Inflammatory macrophage treated with lipopolysaccharide for 1 hour (primary cell): ENCODE data around the gene LMO1.

Experiments used
- DNase-seq, 2 donors: peaks; one replicate each; pipeline ENCODE4 v3.0.0-alpha.2; 2020 to 2022

Gene LMO1

GRCh38 chr11:8242499-8243280, 21.0 kb downstream of the LMO1 start:
- no peak for DNase-seq

GRCh38 chr11:8242118-8242475, 21.6 kb downstream of the LMO1 start:
- no peak for DNase-seq

GRCh38 chr11:8241373-8242117, 22.1 kb downstream of the LMO1 start:
- no peak for DNase-seq

GRCh38 chr11:8239536-8240228, 24.0 kb downstream of the LMO1 start:
- no peak for DNase-seq

DNA sequence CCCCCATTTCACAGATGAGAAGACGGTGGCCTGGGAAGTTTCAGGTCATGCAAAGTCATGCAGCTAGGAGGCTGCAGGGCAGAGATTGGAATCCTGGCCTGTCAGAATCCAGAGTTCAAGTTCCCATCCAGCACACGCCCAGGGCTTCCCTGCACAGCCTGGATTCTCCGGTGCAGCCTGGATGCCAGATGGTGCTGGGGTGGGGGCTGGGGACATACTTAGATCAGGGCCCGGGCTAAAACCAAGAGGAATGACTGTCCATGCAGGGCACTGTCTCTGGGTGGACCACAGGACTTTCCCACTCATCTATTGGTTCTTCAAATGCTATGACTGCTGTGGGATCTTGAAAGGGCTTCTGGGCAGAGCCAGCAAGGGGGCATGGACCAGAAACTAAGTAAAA, 24.6 kb downstream of the LMO1 start:
- no peak for DNase-seq

DNA sequence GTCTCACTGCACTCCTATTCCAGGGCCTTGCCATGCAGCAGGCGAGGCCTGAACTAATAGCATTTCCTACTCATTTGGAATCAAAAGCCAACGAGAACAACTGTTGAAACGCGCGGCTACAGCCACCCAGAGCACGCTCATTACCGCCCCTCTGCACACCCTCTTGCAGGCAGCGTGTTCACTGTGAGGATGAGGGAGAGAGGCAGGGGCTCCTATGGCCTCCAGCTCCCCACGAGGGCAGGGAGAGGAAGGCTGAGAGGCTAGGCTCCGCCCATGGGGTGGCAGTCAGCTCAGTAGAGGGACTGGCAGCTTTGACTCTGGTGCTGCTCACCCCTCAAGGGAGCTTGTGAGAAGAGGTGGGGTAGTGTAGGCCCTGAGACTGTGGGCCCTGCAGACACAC, 26.2 kb downstream of the LMO1 start:
- no peak for DNase-seq

DNA sequence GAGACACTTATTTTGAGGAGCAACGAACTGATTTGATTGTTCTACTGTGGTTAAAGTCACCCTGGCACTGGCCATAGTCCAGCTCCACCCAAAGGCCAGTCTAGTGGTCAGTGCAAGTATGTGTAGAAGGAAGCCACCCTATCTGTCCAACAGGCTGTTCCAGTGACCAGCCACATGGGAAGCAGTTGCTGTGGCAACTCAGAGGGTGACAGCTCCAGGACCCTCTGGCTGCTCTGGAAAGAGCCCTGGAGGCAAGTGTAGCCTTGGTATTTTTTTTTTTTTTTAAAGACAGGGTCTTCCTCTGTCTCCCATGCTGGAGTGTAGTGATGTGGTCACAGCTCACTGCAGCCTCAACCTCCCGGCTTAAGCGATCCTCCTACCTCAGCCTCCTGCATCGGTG, 27.8 kb downstream of the LMO1 start:
- DNase-seq: no peak

- no peak for DNase-seq
Observed at GRCh38 chr11:8234910-8235309, 28.8 kb downstream of the LMO1 start.

DNA sequence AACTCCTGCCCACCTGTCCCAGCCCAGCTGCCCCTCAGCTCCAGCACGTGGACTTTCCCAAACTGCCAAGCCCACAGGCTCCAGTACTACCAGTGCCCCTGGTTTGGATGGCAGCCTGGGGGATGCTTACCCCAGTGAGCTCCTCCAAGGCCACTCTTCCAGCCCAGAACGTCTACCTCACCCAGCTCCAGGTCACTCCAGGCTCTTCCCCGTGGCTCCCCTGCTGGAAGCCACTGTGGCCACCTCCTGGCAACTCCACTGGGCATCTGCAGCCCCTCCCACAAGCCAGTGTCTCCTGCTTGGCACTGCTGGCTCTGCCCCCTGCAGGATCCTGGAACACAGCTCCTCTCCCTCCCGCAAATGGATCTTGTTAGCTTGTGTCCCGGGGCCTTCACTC, 29.3 kb downstream of the LMO1 start:
- DNase-seq: no peak

DNA sequence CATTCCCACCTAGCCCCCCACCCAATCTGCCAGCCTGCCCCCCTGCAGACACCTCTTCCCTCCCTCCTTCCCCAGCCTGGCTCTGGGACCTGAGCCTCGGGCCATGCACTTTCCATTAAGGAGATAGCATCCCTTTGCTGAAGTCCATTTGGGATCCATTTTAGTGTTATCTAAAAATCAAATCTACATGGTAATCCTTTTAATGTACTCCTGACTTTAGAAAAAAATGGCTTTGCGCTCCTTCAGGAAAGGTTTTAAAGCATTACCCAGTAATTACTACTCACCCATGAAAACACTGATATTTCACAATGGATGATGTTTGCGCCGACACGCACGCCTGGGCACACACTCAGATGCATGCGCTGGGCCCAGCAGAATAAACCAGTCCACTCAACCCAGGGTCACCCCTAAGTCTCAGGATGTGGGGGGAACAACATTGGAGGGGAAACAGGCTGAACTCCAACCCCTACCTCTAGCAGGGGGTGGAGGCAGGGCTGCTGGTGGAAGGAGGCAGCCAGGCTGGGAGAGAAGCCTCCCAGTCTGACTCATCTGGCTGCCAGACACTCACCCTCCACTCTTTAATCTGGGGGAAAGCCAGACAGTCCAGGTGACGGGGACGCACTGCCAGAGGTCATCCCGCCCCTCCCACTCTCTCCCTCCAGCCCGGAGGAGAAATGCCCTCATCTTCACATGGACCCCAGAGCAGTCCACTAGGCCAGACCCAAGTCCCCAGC, 29.8 kb downstream of the LMO1 start:
- no peak for DNase-seq

- no peak for DNase-seq
Observed at GRCh38 chr11:8232849-8233606, 30.6 kb downstream of the LMO1 start.

DNA sequence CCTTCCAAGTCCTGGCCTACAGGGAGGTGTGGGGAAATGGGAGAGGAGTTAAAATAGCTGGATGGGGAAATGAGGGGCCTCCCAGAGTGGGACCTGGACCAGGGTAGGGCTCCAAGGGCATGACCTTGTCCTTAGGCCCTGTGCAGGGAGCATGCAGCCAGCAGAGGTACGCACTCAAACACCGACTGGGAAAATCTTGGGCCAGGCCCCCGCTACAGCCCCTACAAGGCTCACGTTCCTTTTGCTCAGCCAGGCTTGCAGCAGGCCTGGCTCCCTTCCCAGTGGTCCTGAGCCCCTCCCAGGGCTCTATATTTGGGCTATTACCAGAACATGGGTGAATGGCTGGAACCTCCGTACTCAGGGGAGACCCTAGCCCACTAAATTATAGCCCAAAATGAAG, 31.3 kb downstream of the LMO1 start:
- DNase-seq: no peak

DNA sequence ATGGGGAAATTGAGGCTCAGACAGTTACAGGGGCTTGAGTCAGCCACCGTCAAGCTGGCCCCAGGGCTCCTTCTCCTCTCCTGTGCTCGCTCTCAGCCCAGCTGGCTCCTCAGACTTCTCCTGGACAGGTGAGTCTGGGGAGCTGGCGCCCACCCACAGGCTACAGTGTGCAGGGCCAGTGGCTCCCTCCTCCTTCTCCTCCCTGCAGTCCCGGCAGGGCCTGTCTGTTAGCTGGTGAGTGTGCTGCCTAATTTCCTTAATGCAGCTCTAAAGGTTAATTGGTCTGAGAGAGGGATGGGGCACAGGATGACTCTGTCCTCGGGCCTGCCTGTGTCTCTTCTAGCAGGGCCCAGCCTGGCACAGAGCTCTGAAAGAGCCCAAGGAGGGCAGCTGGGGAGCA, 31.7 kb downstream of the LMO1 start:
- DNase-seq: no peak

DNA sequence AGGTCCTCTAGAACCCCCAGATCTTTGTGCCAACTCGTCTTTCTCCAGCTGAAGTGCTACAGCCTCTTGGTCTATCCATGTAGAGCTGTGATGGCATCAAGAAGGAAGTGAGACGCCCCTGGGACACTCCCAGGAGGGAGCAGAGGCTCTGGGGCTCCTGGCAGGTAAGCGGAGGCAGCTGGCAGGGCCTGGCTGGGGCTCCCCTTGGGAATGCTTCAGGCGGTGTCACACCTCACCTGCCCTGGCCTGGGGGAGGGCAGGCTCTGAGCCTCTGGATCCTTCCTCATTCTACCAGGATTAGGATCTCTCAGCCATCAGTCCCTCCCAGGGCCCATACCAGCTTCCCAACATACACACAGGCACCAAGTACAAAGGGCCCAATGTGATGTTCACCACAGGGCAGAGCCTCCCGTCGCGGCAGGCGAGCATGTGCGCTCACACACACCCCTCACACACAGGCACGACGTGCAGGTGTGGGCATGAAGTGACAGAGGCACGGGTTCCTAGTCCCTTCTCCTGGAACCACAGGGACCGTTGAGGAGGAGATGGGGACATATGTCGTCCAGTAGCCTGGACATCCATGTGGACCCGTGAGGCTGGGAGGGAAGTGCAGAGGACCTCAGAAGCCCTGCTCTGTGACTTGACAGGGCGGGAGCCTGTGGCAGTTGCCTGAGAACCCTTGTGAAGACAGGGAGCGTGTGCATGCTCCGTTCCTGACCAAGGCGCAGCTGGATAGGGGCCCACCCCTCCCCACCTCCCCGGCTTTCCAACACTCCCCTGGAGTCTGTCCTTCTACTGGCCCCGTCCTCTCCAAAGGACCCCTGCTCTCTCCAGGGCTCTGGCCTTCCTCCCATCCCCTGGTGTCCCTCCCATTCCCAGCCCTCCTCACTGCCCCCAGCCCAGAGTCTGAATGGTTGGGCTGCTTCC, 32.5 kb downstream of the LMO1 start:
- DNase-seq: no peak

DNA sequence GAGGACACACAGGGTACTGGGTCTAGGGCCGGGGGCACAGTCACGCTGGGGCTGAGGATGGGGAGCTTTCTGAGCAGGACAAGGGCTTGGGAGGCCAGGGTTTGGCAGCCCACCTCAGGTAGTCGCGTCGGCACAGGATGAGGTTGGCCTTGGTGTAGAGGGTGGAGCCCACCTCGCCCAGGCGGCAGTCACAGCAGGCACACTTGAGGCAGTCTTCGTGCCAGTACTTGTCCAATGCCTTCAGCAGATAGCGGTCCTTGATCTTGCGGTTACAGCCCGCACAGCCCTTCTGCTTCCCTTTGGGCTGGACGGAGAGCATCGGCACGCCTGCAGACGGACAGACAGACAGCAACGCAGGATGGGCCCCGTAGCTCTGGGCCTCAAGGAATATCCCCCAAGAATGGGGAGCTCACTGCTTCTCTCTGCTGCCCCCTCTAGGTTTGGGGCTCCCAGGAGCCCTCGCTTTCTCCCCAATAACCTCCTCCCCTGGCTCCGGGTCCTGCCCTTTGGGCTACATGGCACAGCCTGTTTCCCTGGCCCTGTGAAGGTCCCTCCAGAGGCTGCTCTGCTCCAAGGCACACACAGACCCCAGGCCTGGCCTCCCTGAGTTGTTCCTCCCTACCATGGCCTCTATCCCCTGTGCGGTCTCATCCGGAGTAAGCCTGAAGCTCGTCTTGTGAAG, 33.4 kb downstream of the LMO1 start:
- no peak for DNase-seq

- DNase-seq: no peak
Observed at GRCh38 chr11:8229299-8230177, 34.1 kb downstream of the LMO1 start.

DNA sequence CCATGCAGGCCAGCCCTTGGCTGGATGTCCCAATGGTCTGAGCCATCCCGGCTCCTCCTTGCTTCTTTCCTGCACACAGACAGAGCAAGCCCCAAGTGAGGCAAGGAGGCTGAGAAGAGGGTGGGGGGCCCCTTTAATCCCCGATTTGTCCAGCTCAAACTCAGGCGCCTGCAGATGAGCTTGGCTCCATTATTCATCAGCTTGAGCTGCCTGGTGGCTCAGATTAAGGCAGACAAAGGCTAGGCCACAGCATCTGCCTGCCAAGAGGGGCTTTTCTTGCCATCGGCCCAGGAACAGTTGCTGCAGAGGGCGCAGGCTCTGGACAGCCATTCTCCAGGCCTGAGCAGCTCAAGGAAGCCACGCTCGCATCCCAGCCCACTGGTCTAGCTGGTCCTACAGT, 35.4 kb downstream of the LMO1 start:
- no peak for DNase-seq

DNA sequence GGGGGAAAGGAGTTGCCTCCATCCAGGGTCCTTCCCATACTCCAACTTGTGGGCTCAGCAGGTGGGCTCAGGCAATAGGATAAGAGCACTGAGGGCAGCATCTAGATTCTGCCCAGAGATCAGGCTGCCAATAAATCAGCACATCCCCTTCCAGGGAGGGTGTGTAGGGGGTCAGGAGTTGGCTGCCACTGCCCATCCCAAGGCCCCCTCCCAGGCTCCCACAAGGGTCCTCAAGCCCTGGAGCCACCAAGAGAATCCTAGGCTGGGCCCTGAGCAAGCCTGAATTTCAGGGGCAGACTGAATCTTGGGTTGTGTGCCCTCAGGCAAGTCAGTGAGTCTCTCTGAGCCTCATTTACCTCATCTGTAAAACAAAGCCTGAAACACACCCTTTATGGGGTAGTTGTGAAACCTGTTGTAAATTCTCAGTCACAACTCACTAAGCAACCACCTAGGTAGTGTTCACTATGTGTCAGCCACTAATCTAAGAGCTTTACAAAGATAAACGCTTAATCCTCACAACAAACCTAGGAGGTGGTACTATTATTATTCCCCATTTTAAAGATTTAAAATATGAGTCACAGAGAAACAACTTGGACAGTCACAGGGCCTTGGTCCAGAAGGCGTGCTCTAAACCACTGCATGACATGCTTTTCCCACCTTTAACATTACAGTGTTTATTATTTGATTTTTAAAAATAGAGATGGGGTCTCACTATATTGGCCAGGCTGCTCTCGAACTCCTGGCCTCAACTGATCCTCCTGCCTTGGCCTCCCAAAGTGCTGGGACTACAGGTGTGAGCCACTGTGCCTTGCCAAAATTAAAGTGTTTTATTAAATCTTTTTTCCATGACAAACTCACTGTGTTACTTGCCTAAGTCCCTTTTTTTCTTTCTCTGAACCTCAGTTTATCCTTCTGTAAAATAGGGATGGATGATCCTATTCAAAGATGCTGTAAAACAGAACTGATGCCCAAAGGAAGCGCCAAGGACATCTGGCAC, 36.2 kb downstream of the LMO1 start:
- no peak for DNase-seq
